Vagina (tissue), 2 donors: ENCODE results near the gene RASD1. TPM values are rescaled to one million over a fixed set of nuclear protein-coding genes. Genes with fewer than 3 reads are reported as not detected.

Experiments used
- DNase-seq, 2 donors: peaks; one replicate each; pipeline ENCODE4 v3.0.0-alpha.2; 2017; ENCODE audit errors: extremely low spot score in 2 of 2
- H3K27ac ChIP-seq: fragments of 200-600 bp; sonication (generic); one replicate; pipeline ENCODE4 v1.5.1; 2019
- H3K27me3 ChIP-seq: fragments of 200-600 bp; sonication (generic); one replicate; pipeline ENCODE4 v1.5.1; 2019
- H3K36me3 ChIP-seq, 2 donors: fragments of 200-600 bp; sonication (generic); one replicate each; pipeline ENCODE4 v1.5.1; 2017 to 2019
- H3K4me1 ChIP-seq: fragments of 200-600 bp; sonication (generic); one replicate; pipeline ENCODE4 v1.5.1; 2019
- H3K4me3 ChIP-seq, 2 donors: fragments of 200-600 bp; sonication (generic); 1 replicate in 1 of 2; 2 replicates in 1 of 2; pipeline ENCODE4 v1.5.1; 2016 to 2019
- H3K9me3 ChIP-seq: fragments of 200-600 bp; sonication (generic); one replicate; pipeline ENCODE4 v1.5.1; 2019
- CTCF ChIP-seq, 3 experiments: fragments of 450-650 bp in 2 of 3; fragments of 200-600 bp in 1 of 3; sonication (generic) in 1 of 3; IDR thresholded peaks; one replicate each; pipeline ENCODE4 v1.5.1; 2017 to 2019; ENCODE audit warnings: antibody characterized with exemption in 3 of 3, mild to moderate bottlenecking in 2 of 3, moderate library complexity in 2 of 3
- POLR2A ChIP-seq, 2 donors: fragments of 450-650 bp; IDR thresholded peaks; one replicate each; pipeline ENCODE4 v1.6.1; 2017; ENCODE audit warnings: antibody characterized with exemption in 2 of 2, mild to moderate bottlenecking in 2 of 2, moderate library complexity in 2 of 2
- POLR2AphosphoS5 ChIP-seq, 2 donors: sonication (generic); formaldehyde crosslinking; IDR thresholded peaks; one replicate each; pipeline ENCODE4 v1.9.0; 2017; ENCODE audit warnings: antibody characterized with exemption in 2 of 2, mild to moderate bottlenecking in 2 of 2, low read depth in 1 of 2; ENCODE audit not compliant: insufficient read depth in 1 of 2
- intact Hi-C: fragments of 100-400 bp; cut with DNase I; formaldehyde crosslinking; loops from one replicate; pipeline ENCODE4 v1.15.1; 2023
- total RNA-seq: library from RNA; depleted of rRNA; stranded (reverse); fragments of >200 nt; gene quantifications from one replicate; pipeline ENCODE4 v1.2.3, GENCODE V29; 2016

Gene RASD1
- total RNA-seq, 1 donor from 2014 or later, result 227 TPM

GRCh38 chr17:17518951-17519350 lies 22.8 kb upstream of the RASD1 start:
- intact Hi-C loops, result no loop called here
- H3K4me3 ChIP-seq, result no peak overlapping the region
- no peaks in the 10 kb centered on the region for H3K27me3 ChIP-seq
- DNase-seq, result no peak
- H3K4me1 ChIP-seq, result no peaks in the 10 kb centered on the region
- no peak overlapping the region for H3K27ac ChIP-seq
- TF ChIP-seq CTCF (IDR thresholded peaks at IDR 0.05) (no peak), POLR2A (IDR thresholded peaks at IDR 0.05) (no peak), POLR2AphosphoS5 (IDR thresholded peaks at IDR 0.05; ENCODE audit: insufficient read depth in 1 of 2, low read depth in 1 of 2) (no peak)
- no peaks in the 10 kb centered on the region for H3K9me3 ChIP-seq
- H3K36me3 ChIP-seq, result peaks cover 0 to 5% of the 10 kb centered on the region in 2 donors

- H3K36me3 ChIP-seq, result peaks cover 0 to 5% of the 10 kb centered on the region in 2 donors
- no peaks in the 10 kb centered on the region for H3K4me1 ChIP-seq
- no peak overlapping the region for H3K27ac ChIP-seq
- H3K9me3 ChIP-seq, result no peaks in the 10 kb centered on the region
- intact Hi-C loops, result no loop called here
- H3K27me3 ChIP-seq, result no peaks in the 10 kb centered on the region
- H3K4me3 ChIP-seq, result no peak overlapping the region
- TF ChIP-seq CTCF (IDR thresholded peaks at IDR 0.05), result no peak
- no peak for TF ChIP-seq POLR2A (IDR thresholded peaks at IDR 0.05)
- TF ChIP-seq POLR2AphosphoS5 (IDR thresholded peaks at IDR 0.05; ENCODE audit: insufficient read depth in 1 of 2, low read depth in 1 of 2), result no peak
- no peak for DNase-seq
These were observed 21.8 kb upstream of the RASD1 start for GRCh38 chr17:17518014-17518413.

- Histone ChIP-seq H3K4me1 (peaks cover 4% of the 10 kb centered on the region), H3K9me3 (no peaks in the 10 kb centered on the region), H3K27ac (no peak overlapping the region), H3K36me3 (peaks cover 0 to 5% of the 10 kb centered on the region in 2 donors), H3K27me3 (no peaks in the 10 kb centered on the region), H3K4me3 (no peak overlapping the region)
- TF ChIP-seq CTCF (IDR thresholded peaks at IDR 0.05), result no peak
- TF ChIP-seq POLR2A (IDR thresholded peaks at IDR 0.05), result no peak
- DNase-seq, result no peak
- intact Hi-C loops, result no loop called here
These were observed 20.9 kb upstream of the RASD1 start for GRCh38 chr17:17516941-17517720.

GRCh38 chr17:17515934-17516930 lies 20.0 kb upstream of the RASD1 start:
- DNase-seq, result no peak
- intact Hi-C loops, result no loop called here
- TF ChIP-seq CTCF (IDR thresholded peaks at IDR 0.05), result no peak
- TF ChIP-seq POLR2AphosphoS5 (IDR thresholded peaks at IDR 0.05; ENCODE audit: insufficient read depth in 1 of 2, low read depth in 1 of 2), result no peak
- TF ChIP-seq POLR2A (IDR thresholded peaks at IDR 0.05), result no peak
- H3K4me3 ChIP-seq, result no peak overlapping the region
- peaks cover 0 to 5% of the 10 kb centered on the region in 2 donors for H3K36me3 ChIP-seq
- H3K27ac ChIP-seq, result no peak overlapping the region
- peaks cover 13% of the 10 kb centered on the region for H3K4me1 ChIP-seq
- H3K9me3 ChIP-seq, result no peaks in the 10 kb centered on the region
- H3K27me3 ChIP-seq, result no peaks in the 10 kb centered on the region
